ENCODE results near the gene ZNF132. TPM values are rescaled to one million over a fixed set of nuclear protein-coding genes. Genes with fewer than 3 reads are reported as not detected.

ZNF132 gene
- total and polyA plus RNA-seq, 9 of the 15 experiments (the other 6 are each of a cell fraction or from before 2014, with no cell fraction given) = 0.03 to 0.42 (median 0.10) TPM; not detected in 5

- TF ChIP-seq CREBBP (IDR thresholded peaks at IDR 0.05; ENCODE audit: low read depth, low read length) (no peak), ZNF384 (IDR thresholded peaks at IDR 0.05; ENCODE audit: low read depth, low read length) (no peak), L3MBTL2 (IDR thresholded peaks at IDR 0.05) (0 out of 2 replicates have a peak, but pooled peaks have one; percentile 79), ZNF57 (CRISPR knock-in tag; IDR thresholded peaks at IDR 0.05) (no peak), CBX8 (IDR thresholded peaks at IDR 0.05; ENCODE audit: borderline replicate concordance, extremely low read depth, low read depth, low read length, poor library complexity, severe bottlenecking) (no peak), MBD2 (IDR thresholded peaks at IDR 0.05; ENCODE audit: borderline replicate concordance, low read depth) (peak; percentile 84), CBX1 (IDR thresholded peaks at IDR 0.05; ENCODE audit: low read depth) (peak; percentile 25; the same call in 1 of the 2 replicates), SFPQ (IDR thresholded peaks at IDR 0.05; ENCODE audit: low read depth, low read length) (no peak), SRSF3 (IDR thresholded peaks at IDR 0.05; ENCODE audit: insufficient read depth, low read length) (no peak), OTX1 (CRISPR knock-in tag; IDR thresholded peaks at IDR 0.05) (no peak), FOSL1 (tag; conservative IDR thresholded peaks at IDR 0.05) (no peak; the same call in 1 of the 2 replicates), XRCC3 (IDR thresholded peaks at IDR 0.05) (no peak), SP1 (CRISPR knock-in tag; IDR thresholded peaks at IDR 0.05) (peak; percentile 81), SMC3 (conservative IDR thresholded peaks at IDR 0.05; ENCODE audit: insufficient read depth, low read depth, low read length) (no peak), ZNF134 (CRISPR knock-in tag; conservative IDR thresholded peaks at IDR 0.05) (no peak), ZNF224 (CRISPR knock-in tag; IDR thresholded peaks at IDR 0.05) (no peak)
- TF ChIP-seq, protein P1, sequence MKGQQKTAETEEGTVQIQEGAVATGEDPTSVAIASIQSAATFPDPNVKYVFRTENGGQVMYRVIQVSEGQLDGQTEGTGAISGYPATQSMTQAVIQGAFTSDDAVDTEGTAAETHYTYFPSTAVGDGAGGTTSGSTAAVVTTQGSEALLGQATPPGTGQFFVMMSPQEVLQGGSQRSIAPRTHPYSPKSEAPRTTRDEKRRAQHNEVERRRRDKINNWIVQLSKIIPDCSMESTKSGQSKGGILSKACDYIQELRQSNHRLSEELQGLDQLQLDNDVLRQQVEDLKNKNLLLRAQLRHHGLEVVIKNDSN (CRISPR knock-in tag; IDR thresholded peaks at IDR 0.05) = peak; percentile 65; the same call in 1 of the 2 replicates
- TF ChIP-seq, protein P2, sequence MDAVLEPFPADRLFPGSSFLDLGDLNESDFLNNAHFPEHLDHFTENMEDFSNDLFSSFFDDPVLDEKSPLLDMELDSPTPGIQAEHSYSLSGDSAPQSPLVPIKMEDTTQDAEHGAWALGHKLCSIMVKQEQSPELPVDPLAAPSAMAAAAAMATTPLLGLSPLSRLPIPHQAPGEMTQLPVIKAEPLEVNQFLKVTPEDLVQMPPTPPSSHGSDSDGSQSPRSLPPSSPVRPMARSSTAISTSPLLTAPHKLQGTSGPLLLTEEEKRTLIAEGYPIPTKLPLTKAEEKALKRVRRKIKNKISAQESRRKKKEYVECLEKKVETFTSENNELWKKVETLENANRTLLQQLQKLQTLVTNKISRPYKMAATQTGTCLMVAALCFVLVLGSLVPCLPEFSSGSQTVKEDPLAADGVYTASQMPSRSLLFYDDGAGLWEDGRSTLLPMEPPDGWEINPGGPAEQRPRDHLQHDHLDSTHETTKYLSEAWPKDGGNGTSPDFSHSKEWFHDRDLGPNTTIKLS (IDR thresholded peaks at IDR 0.05; ENCODE audit: borderline replicate concordance, low read depth) = peak; percentile 87
- TF ChIP-seq, protein P3, sequence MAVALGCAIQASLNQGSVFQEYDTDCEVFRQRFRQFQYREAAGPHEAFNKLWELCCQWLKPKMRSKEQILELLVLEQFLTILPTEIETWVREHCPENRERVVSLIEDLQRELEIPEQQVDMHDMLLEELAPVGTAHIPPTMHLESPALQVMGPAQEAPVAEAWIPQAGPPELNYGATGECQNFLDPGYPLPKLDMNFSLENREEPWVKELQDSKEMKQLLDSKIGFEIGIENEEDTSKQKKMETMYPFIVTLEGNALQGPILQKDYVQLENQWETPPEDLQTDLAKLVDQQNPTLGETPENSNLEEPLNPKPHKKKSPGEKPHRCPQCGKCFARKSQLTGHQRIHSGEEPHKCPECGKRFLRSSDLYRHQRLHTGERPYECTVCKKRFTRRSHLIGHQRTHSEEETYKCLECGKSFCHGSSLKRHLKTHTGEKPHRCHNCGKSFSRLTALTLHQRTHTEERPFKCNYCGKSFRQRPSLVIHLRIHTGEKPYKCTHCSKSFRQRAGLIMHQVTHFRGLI (CRISPR knock-in tag; IDR thresholded peaks at IDR 0.05) = no peak
- TF ChIP-seq, protein P4, sequence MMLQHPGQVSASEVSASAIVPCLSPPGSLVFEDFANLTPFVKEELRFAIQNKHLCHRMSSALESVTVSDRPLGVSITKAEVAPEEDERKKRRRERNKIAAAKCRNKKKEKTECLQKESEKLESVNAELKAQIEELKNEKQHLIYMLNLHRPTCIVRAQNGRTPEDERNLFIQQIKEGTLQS (IDR thresholded peaks at IDR 0.05) = no peak; the same call in 1 of the 2 replicates
- TF ChIP-seq, protein P4 (CRISPR knock-in tag; conservative IDR thresholded peaks at IDR 0.05) = peak; percentile 83
These were observed 36.0 kb upstream of the ZNF132 start, which contains the start of gene ZNF446 (continued) for GRCh38 chr19:58475714-58476497.

All from K562 (cell line).